ENCODE results near the gene AFF2. TPM values are rescaled to one million over a fixed set of nuclear protein-coding genes. Genes with fewer than 3 reads are reported as not detected.

Gene AFF2
- polyA plus RNA-seq, 1 of the 3 experiments (the other 2 are of a cell fraction): not detected

- no peak for DNase-seq
- no peak overlapping the region for H3K4me2 ChIP-seq
- no peaks in the 10 kb centered on the region for H3K27me3 ChIP-seq (ENCODE audit: insufficient read depth)
- H2AFZ ChIP-seq (ENCODE audit: low read depth): no peak overlapping the region
- CTCF ChIA-PET: no interaction called here
- H3K27ac ChIP-seq (ENCODE audit: low read depth in 2 of 2, low read length in 1 of 2): no peak overlapping the region
- no peak overlapping the region for H3K4me3 ChIP-seq (ENCODE audit: low read depth in 2 of 2, low read length in 1 of 2)
- H3F3A ChIP-seq (replicated peaks; ENCODE audit: insufficient read depth): no peaks in the 10 kb centered on the region
- no peaks in the 10 kb centered on the region for H4K20me1 ChIP-seq (ENCODE audit: insufficient read depth)
- H3K79me2 ChIP-seq (ENCODE audit: insufficient read depth): no peaks in the 10 kb centered on the region
- H3K9me3 ChIP-seq: no peaks in the 10 kb centered on the region
- no peaks in the 10 kb centered on the region for H3K4me1 ChIP-seq (ENCODE audit: control insufficient read depth in 1 of 2, insufficient read depth in 2 of 2, low read depth in 1 of 2, low read length in 1 of 2)
- TF ChIP-seq CHD2 (IDR thresholded peaks at IDR 0.05; ENCODE audit: low read length, partially characterized antibody) (no peak), REST (IDR thresholded peaks at IDR 0.05; ENCODE audit: low read depth, low read length) (no peak), USF1 (IDR thresholded peaks at IDR 0.05; ENCODE audit: borderline replicate concordance, low read depth) (no peak), TCF12 (IDR thresholded peaks at IDR 0.05) (no peak), TAF1 (IDR thresholded peaks at IDR 0.05; ENCODE audit: borderline replicate concordance, low read depth, low read length) (no peak), MXI1 (IDR thresholded peaks at IDR 0.05; ENCODE audit: low read depth, low read length) (no peak), ZBTB33 (IDR thresholded peaks at IDR 0.05; ENCODE audit: borderline replicate concordance, low read depth) (no peak), SIN3A (IDR thresholded peaks at IDR 0.05; ENCODE audit: borderline replicate concordance, low read depth, low read length) (no peak), IRF3 (IDR thresholded peaks at IDR 0.05; ENCODE audit: low read depth, low read length) (no peak), MAX (IDR thresholded peaks at IDR 0.05; ENCODE audit: low read depth) (no peak), RXRA (IDR thresholded peaks at IDR 0.05; ENCODE audit: borderline replicate concordance, low read depth) (no peak), EZH2phosphoT487 (IDR thresholded peaks at IDR 0.05; ENCODE audit: borderline replicate concordance, low read depth) (no peak), SMC3 (IDR thresholded peaks at IDR 0.05; ENCODE audit: low read depth, low read length) (no peak), POLR2AphosphoS5 (IDR thresholded peaks at IDR 0.05; ENCODE audit: low read depth, low read length) (no peak)
- POLR2A ChIA-PET: no interaction called here
- H3K9ac ChIP-seq: no peak overlapping the region
- WGBS (ENCODE audit: low lambda C conversion rate): 0% methylated on average over 2 of the region's 2 CpGs
- H3K9me2 ChIP-seq: no peaks in the 10 kb centered on the region
- no peaks in the 10 kb centered on the region for H3K36me3 ChIP-seq (replicated peaks in 1 of 2; ENCODE audit: control insufficient read depth in 1 of 2, insufficient read depth in 2 of 2, low read length in 1 of 2)
Measured at GRCh38 chrX:148784137-148784536, 283.7 kb downstream of the AFF2 start.

Data from SK-N-SH (cell line).